Measurements from ENCODE around the gene SYT13.

SYT13 gene

DNA sequence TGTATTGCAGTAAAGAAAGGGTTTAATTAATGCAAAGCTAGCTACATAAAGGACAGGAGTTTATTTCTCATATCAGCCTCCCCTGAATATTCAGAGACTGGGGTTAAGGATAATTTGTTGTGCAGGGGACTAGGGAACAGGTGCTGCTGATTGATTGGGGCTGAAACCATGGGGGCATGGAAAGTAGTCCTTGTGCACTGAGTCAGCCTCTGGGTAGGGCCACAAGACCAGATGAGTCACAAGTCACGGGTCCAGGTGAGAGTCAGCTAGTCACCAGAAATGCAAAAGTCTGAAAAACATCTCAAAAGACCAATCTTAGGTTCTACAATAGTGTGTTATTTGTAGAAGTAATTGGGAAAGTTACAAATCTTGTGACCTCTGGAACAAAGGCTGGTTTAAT, 32.9 kb upstream of the SYT13 start:
- TF ChIP-seq, protein P1, sequence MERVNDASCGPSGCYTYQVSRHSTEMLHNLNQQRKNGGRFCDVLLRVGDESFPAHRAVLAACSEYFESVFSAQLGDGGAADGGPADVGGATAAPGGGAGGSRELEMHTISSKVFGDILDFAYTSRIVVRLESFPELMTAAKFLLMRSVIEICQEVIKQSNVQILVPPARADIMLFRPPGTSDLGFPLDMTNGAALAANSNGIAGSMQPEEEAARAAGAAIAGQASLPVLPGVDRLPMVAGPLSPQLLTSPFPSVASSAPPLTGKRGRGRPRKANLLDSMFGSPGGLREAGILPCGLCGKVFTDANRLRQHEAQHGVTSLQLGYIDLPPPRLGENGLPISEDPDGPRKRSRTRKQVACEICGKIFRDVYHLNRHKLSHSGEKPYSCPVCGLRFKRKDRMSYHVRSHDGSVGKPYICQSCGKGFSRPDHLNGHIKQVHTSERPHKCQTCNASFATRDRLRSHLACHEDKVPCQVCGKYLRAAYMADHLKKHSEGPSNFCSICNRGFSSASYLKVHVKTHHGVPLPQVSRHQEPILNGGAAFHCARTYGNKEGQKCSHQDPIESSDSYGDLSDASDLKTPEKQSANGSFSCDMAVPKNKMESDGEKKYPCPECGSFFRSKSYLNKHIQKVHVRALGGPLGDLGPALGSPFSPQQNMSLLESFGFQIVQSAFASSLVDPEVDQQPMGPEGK (CRISPR knock-in tag; IDR thresholded peaks at IDR 0.05; ENCODE audit: borderline replicate concordance): no peak
- TF ChIP-seq ZFP30 (CRISPR knock-in tag; IDR thresholded peaks at IDR 0.05) (no peak), ARNTL (CRISPR knock-in tag; IDR thresholded peaks at IDR 0.05; ENCODE audit: borderline replicate concordance, low read depth) (no peak), ESRRG (CRISPR knock-in tag; IDR thresholded peaks at IDR 0.05) (no peak), CSDC2 (CRISPR knock-in tag; IDR thresholded peaks at IDR 0.05) (no peak), ZFP3 (CRISPR knock-in tag; IDR thresholded peaks at IDR 0.05) (no peak), ZNF70 (CRISPR knock-in tag; IDR thresholded peaks at IDR 0.05) (no peak), OSR1 (CRISPR knock-in tag; IDR thresholded peaks at IDR 0.05) (no peak), ZNF565 (CRISPR knock-in tag; conservative IDR thresholded peaks at IDR 0.05; ENCODE audit: low read depth) (no peak), PPARA (CRISPR knock-in tag; IDR thresholded peaks at IDR 0.05; ENCODE audit: borderline replicate concordance) (no peak), BACH2 (CRISPR knock-in tag; IDR thresholded peaks at IDR 0.05; ENCODE audit: borderline replicate concordance) (no peak), SNAI2 (CRISPR knock-in tag; IDR thresholded peaks at IDR 0.05) (no peak), GLIS3 (CRISPR knock-in tag; IDR thresholded peaks at IDR 0.05) (no peak), RARB (CRISPR knock-in tag; IDR thresholded peaks at IDR 0.05) (no peak), ISL1 (CRISPR knock-in tag; IDR thresholded peaks at IDR 0.05) (no peak), TCF4 (CRISPR knock-in tag; IDR thresholded peaks at IDR 0.05; ENCODE audit: borderline replicate concordance) (no peak), TOX (CRISPR knock-in tag; IDR thresholded peaks at IDR 0.05; ENCODE audit: borderline replicate concordance) (no peak)
- TF ChIP-seq, protein P2, sequence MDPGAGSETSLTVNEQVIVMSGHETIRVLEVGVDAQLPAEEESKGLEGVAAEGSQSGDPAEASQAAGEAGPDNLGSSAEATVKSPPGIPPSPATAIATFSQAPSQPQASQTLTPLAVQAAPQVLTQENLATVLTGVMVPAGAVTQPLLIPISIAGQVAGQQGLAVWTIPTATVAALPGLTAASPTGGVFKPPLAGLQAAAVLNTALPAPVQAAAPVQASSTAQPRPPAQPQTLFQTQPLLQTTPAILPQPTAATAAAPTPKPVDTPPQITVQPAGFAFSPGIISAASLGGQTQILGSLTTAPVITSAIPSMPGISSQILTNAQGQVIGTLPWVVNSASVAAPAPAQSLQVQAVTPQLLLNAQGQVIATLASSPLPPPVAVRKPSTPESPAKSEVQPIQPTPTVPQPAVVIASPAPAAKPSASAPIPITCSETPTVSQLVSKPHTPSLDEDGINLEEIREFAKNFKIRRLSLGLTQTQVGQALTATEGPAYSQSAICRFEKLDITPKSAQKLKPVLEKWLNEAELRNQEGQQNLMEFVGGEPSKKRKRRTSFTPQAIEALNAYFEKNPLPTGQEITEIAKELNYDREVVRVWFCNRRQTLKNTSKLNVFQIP (CRISPR knock-in tag; IDR thresholded peaks at IDR 0.05; ENCODE audit: borderline replicate concordance, low read depth): no peak
- TF ChIP-seq, protein P3, sequence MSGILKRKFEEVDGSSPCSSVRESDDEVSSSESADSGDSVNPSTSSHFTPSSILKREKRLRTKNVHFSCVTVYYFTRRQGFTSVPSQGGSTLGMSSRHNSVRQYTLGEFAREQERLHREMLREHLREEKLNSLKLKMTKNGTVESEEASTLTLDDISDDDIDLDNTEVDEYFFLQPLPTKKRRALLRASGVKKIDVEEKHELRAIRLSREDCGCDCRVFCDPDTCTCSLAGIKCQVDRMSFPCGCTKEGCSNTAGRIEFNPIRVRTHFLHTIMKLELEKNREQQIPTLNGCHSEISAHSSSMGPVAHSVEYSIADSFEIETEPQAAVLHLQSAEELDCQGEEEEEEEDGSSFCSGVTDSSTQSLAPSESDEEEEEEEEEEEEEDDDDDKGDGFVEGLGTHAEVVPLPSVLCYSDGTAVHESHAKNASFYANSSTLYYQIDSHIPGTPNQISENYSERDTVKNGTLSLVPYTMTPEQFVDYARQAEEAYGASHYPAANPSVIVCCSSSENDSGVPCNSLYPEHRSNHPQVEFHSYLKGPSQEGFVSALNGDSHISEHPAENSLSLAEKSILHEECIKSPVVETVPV (CRISPR knock-in tag; IDR thresholded peaks at IDR 0.05): no peak

DNA sequence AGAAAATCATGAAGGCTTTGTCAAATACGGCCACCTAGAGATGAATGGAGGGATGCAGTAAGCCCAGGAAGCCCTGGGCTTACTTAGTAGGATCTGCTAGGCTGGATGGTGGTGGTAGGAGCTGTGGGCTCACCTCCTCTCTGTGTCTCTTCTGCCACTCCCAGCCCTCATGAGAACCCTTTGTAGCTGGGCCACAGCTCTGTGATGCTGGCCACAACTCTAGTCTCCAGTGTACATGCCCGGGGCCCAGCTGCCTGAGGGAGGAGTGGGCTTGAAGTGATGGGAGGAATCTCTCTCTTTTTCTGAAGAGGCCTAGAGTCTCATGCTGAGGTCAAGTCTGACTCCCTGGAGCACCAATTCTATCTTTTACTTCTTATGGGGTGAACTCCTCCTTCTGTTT, 32.4 kb upstream of the SYT13 start:
- TF ChIP-seq RARB (CRISPR knock-in tag; IDR thresholded peaks at IDR 0.05): no peak
- no peak for TF ChIP-seq PPARA (CRISPR knock-in tag; IDR thresholded peaks at IDR 0.05; ENCODE audit: borderline replicate concordance)
- TF ChIP-seq, protein P1 (CRISPR knock-in tag; IDR thresholded peaks at IDR 0.05; ENCODE audit: borderline replicate concordance): no peak
- TF ChIP-seq, protein P3 (CRISPR knock-in tag; IDR thresholded peaks at IDR 0.05): no peak
- ATAC-seq: no peak

More for the DNA sequence above, 32.9 kb upstream of the SYT13 start:
- ATAC-seq: no peak

DNA sequence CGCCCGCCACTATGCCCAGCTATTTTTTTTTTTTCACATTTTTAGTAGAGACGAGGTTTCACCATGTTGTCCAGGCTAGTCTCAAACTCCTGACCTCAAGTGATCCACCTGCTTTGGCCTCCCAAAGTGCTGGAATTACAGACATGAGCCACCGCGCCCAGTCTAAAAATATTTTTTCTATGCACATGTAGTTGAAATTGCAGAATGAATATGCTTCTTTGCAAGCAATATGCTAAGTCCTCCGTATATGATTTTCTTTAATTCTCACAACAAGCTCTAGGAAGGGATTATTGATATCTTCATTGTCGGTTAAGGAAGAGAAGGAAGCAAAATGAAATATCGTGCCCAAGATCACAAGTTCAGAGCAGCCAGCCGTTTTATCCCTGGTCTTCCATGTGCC, 30.1 kb upstream of the SYT13 start:
- ATAC-seq: no peak
- no peak for TF ChIP-seq GLIS3 (CRISPR knock-in tag; IDR thresholded peaks at IDR 0.05)
- TF ChIP-seq ZFP30 (CRISPR knock-in tag; IDR thresholded peaks at IDR 0.05): no peak
- TF ChIP-seq ISL1 (CRISPR knock-in tag; IDR thresholded peaks at IDR 0.05): no peak
- TF ChIP-seq SNAI2 (CRISPR knock-in tag; IDR thresholded peaks at IDR 0.05): no peak
- TF ChIP-seq PPARA (CRISPR knock-in tag; IDR thresholded peaks at IDR 0.05; ENCODE audit: borderline replicate concordance): no peak
- TF ChIP-seq BACH2 (CRISPR knock-in tag; IDR thresholded peaks at IDR 0.05; ENCODE audit: borderline replicate concordance): no peak
- TF ChIP-seq TOX (CRISPR knock-in tag; IDR thresholded peaks at IDR 0.05; ENCODE audit: borderline replicate concordance): no peak
- no peak for TF ChIP-seq ZNF70 (CRISPR knock-in tag; IDR thresholded peaks at IDR 0.05)
- TF ChIP-seq ZC3H10 (CRISPR knock-in tag; IDR thresholded peaks at IDR 0.05): no peak
- no peak for TF ChIP-seq ZFP3 (CRISPR knock-in tag; IDR thresholded peaks at IDR 0.05)
- TF ChIP-seq ARNTL (CRISPR knock-in tag; IDR thresholded peaks at IDR 0.05; ENCODE audit: borderline replicate concordance, low read depth): no peak
- TF ChIP-seq, protein P2 (CRISPR knock-in tag; IDR thresholded peaks at IDR 0.05; ENCODE audit: borderline replicate concordance, low read depth): no peak
- TF ChIP-seq ZNF565 (CRISPR knock-in tag; conservative IDR thresholded peaks at IDR 0.05; ENCODE audit: low read depth): no peak
- TF ChIP-seq, protein P4, sequence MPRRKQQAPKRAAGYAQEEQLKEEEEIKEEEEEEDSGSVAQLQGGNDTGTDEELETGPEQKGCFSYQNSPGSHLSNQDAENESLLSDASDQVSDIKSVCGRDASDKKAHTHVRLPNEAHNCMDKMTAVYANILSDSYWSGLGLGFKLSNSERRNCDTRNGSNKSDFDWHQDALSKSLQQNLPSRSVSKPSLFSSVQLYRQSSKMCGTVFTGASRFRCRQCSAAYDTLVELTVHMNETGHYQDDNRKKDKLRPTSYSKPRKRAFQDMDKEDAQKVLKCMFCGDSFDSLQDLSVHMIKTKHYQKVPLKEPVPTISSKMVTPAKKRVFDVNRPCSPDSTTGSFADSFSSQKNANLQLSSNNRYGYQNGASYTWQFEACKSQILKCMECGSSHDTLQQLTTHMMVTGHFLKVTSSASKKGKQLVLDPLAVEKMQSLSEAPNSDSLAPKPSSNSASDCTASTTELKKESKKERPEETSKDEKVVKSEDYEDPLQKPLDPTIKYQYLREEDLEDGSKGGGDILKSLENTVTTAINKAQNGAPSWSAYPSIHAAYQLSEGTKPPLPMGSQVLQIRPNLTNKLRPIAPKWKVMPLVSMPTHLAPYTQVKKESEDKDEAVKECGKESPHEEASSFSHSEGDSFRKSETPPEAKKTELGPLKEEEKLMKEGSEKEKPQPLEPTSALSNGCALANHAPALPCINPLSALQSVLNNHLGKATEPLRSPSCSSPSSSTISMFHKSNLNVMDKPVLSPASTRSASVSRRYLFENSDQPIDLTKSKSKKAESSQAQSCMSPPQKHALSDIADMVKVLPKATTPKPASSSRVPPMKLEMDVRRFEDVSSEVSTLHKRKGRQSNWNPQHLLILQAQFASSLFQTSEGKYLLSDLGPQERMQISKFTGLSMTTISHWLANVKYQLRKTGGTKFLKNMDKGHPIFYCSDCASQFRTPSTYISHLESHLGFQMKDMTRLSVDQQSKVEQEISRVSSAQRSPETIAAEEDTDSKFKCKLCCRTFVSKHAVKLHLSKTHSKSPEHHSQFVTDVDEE (CRISPR knock-in tag; IDR thresholded peaks at IDR 0.05): no peak
- no peak for TF ChIP-seq ESRRG (CRISPR knock-in tag; IDR thresholded peaks at IDR 0.05)
- TF ChIP-seq, protein P1 (CRISPR knock-in tag; IDR thresholded peaks at IDR 0.05; ENCODE audit: borderline replicate concordance): no peak

Measured in SK-N-SH treated with all-trans-retinoic acid at 6 μM for 48 hours (cell line).